Kasumi-1 (cell line): ENCODE results near the gene EVL.
A peak's percentile ranks its signal among the peaks of the same experiment; 100 is the strongest.

Source experiments
- DNase-seq, 2 experiments: peaks; one replicate each; lab custom pipeline; 2025; lab: John Stamatoyannopoulos, UW

Gene EVL

GRCh38 chr14:100083706-100084105 lies 18.5 kb downstream of the EVL start:
- DNase-seq: no peak

- no peak for DNase-seq
These were observed 19.4 kb downstream of the EVL start for GRCh38 chr14:100084591-100084990.

DNA sequence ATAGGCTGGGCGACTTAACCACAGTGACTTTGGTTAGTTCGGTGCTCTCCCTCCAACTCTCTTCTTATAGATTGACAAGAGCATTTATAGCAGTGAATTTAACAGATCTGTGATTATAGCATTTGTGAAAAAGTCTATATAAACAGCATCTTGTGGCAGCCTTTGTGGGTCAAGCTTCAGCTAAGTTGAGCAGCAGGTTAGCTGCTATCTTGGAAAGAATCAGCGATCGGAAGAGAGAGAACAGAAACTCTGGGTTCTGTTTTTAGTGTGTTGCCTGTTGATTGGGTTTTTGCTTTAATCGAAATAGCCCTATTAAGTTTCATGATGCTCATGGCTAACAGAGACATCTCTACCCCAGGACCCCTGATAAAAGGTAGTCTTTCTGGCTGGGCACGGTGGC lies 20.2 kb downstream of the EVL start:
- no peak for DNase-seq

- DNase-seq: peak in 1 of 2 experiments; percentile 5
These were observed 21.1 kb downstream of the EVL start for GRCh38 chr14:100086361-100086760.

GRCh38 chr14:100088226-100088625 lies 23.0 kb downstream of the EVL start:
- no peak for DNase-seq

- DNase-seq: no peak
These were observed 26.2 kb downstream of the EVL start for GRCh38 chr14:100091386-100091785.

GRCh38 chr14:100092832-100093231 lies 27.6 kb downstream of the EVL start:
- DNase-seq: no peak

DNA sequence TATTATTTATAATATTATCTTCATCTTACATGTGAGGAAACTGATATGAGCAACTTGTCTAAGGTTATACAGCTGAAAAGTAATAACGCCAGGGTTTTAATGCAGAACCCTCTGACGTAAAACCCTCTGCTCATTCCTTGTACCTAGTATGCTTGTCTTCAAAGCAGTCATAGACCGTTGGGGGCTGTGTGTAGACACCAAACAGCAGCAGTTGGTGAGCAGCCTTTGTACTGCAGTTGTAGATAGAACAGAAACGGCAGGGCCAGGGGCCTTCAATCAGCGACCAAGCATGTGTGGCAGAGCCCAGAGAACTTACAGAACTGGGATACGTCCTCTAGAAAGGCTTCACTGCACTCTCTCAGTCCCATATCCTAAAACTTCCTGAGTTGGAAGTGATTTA lies 28.1 kb downstream of the EVL start:
- no peak for DNase-seq

- DNase-seq: no peak
These were observed 31.4 kb downstream of the EVL start for GRCh38 chr14:100096656-100097055.

GRCh38 chr14:100098171-100098570 lies 32.9 kb downstream of the EVL start:
- DNase-seq: no peak

- DNase-seq: no peak
These were observed 34.9 kb downstream of the EVL start for GRCh38 chr14:100100032-100100703.

DNA sequence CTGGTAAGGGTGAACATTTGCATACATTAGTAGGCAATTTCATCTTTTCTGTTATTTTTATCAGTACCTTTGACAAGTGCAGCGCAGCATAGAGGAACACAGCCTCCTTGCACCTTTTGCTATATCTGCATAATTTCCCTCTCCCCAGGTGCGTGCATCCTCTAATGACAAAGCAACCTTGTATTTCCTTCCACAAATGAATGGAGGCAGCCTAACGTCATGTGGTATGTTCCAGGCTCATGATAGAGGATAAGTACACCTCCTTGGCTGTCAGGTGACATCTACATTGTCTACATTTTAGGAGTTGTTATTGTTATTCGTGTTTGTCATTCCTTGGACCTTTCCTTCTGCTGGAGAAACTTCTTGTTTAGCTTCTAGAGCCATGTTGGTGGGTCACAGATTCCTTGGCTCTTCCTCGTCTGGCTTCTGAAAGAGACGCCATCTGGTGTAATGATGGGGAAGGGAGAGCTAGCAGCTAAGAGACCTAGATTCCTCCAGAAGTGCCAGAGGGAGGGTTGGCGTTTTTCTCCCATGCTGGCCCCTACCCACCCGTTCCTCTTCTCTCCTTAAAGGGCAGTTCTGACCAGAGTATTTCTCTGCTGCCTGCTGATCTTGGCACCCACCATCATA lies 37.0 kb downstream of the EVL start:
- DNase-seq: no peak

DNA sequence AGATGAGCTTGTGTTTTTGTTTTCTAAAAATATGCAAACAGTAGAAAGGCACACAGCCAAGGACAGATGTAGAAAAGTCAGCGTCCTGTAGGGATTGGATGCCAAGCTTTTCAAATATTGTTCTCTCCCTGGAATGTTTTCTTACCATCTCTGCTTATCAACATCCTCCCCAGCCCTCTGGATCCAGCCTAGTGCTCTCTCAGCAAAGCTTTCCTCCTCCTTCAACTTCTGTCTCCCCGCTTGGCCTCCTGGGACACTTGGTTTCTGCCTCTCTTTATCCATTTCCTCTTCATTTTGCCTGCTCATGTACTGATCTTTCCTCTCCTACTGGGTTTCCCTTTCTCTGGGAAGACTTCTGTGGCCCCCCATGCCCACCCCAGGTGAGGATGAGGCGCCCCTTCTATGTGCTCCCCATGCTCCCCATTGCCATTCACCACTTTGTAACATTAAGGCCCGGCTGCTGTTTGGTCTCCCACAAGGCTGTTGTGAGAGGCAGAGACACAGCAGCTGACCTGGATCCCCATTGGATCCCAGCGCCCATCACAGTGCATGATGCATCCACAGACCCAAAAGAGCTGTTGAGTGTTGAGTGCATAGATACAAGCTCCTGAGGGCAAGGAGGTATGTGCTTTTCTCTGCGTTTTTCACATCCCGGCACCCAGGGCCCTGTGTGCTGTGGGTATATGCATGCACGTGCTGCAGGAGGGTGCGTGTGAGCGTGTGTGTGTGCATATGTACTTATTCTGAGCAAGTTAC lies 38.2 kb downstream of the EVL start:
- no peak for DNase-seq

- no peak for DNase-seq
These were observed 38.8 kb downstream of the EVL start for GRCh38 chr14:100104006-100104352.

GRCh38 chr14:100104523-100105300 lies 39.5 kb downstream of the EVL start:
- DNase-seq: no peak

DNA sequence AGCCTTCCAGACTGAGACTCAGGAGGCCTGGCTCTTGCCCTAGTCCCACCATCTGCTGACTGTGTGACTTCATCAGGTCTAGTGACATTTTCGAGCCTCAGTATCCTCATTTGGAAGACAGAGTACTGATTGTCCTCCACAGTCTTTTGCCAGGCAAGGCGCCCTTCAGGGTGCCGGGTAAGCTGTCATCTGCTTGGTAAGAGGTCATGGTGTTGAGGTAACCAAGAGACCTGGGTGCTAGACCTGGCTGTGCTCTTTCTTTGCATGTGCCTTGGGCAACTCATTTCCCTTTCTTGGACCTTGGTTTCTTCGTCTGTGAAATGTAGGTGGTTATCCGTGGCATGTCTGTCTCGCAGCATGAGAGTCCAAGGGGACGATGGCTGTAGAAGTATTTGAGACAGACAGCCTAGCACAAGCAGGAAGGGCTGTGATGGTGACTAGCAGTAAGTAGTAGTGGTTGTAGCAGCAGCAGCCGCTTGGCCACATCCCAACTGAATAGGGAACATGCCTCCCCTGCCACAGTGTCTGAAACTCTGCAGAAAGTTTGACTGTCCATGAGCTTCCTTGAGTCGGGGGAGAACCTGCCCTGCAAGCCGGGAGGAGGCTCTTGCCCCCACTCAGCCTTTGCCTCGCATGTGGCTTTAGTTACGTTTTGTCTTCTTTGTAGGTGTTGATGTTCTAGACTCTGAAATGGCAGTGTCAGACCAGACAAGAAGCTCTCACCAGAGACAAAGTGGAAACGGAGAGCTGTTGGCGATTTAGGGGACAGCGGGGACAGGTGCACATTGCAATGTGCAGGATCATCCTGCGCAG lies 40.3 kb downstream of the EVL start:
- peak; percentile 77 to 78 for DNase-seq

- peak; percentile 66 to 73 for DNase-seq
These were observed 41.3 kb downstream of the EVL start for GRCh38 chr14:100106250-100107112.

- DNase-seq: no peak
These were observed 42.0 kb downstream of the EVL start for GRCh38 chr14:100107236-100107635.

GRCh38 chr14:100108042-100108825 lies 43.0 kb downstream of the EVL start:
- DNase-seq: peak; percentile 54 to 76
